ENCODE results near the gene BZW1.

- no peak for TF ChIP-seq CTCF (optimal IDR thresholded peaks at IDR 0.05 in 1 of 3, IDR thresholded peaks at IDR 0.05 in 1 of 3, conservative IDR thresholded peaks at IDR 0.05 in 1 of 3; ENCODE audit: extremely low read depth in 1 of 3, insufficient read depth in 2 of 3, low read length in 3 of 3)
- TF ChIP-seq EZH2 (IDR thresholded peaks at IDR 0.05; ENCODE audit: low read length), result no peak
These were observed 34.4 kb upstream of the BZW1 start for GRCh38 chr2:200777275-200777674.
